Endodermal cell (in vitro differentiated cells): ENCODE data around the gene DCST2. TPM values are rescaled to one million over a fixed set of nuclear protein-coding genes. Genes with fewer than 3 reads are reported as not detected.

Experiments
- DNase-seq: peaks from one replicate; pipeline ENCODE4 v3.0.0-alpha.2; 2017
- H3K27ac ChIP-seq: 2 replicates; pipeline ENCODE4 v1.5.1; 2013; ENCODE audit warnings: mild to moderate bottlenecking, low read depth, low read length, moderate library complexity
- H3K27me3 ChIP-seq: 2 replicates; pipeline ENCODE4 v1.6.1; 2013; ENCODE audit warnings: mild to moderate bottlenecking, low read length, moderate library complexity; ENCODE audit not compliant: insufficient read depth, control insufficient read depth, poor library complexity, severe bottlenecking
- H3K36me3 ChIP-seq: 2 replicates; pipeline ENCODE4 v1.7.0; 2013; ENCODE audit warnings: mild to moderate bottlenecking, low read length, moderate library complexity; ENCODE audit not compliant: control insufficient read depth, insufficient read depth
- H3K4me1 ChIP-seq: one replicate; pipeline ENCODE4 v1.7.0; 2013; ENCODE audit warnings: low read length; ENCODE audit not compliant: control insufficient read depth, insufficient read depth
- H3K4me3 ChIP-seq: 2 replicates; pipeline ENCODE4 v1.5.1; 2013; ENCODE audit warnings: mild to moderate bottlenecking, low read length, moderate library complexity
- H3K9ac ChIP-seq: 2 replicates; pipeline ENCODE4 v1.6.1; 2013; ENCODE audit warnings: mild to moderate bottlenecking, low read length, moderate library complexity; ENCODE audit not compliant: poor library complexity, severe bottlenecking; ENCODE audit errors: extremely low read depth
- H3K9me3 ChIP-seq: 2 replicates; pipeline ENCODE4 v1.6.1; 2013; ENCODE audit warnings: mild to moderate bottlenecking, low read length, moderate library complexity; ENCODE audit not compliant: control insufficient read depth
- H3K27ac Mint-ChIP-seq: 2 replicates; pipeline ENCODE4 v1.8.0; 2020; ENCODE audit warnings: mixed read lengths
- H3K27me3 Mint-ChIP-seq: 2 replicates; pipeline ENCODE4 v1.8.0; 2021; ENCODE audit warnings: mild to moderate bottlenecking, mixed read lengths; ENCODE audit not compliant: insufficient read depth
- H3K36me3 Mint-ChIP-seq: 2 replicates; pipeline ENCODE4 v1.8.0; 2020; ENCODE audit warnings: low read depth, mixed read lengths
- H3K4me1 Mint-ChIP-seq: 2 replicates; pipeline ENCODE4 v1.8.0; 2020; ENCODE audit warnings: mixed read lengths
- H3K4me3 Mint-ChIP-seq: 2 replicates; pipeline ENCODE4 v1.8.0; 2020; ENCODE audit warnings: mild to moderate bottlenecking, moderate library complexity, mixed read lengths
- H3K9me3 Mint-ChIP-seq: 2 replicates; pipeline ENCODE4 v1.8.0; 2020; ENCODE audit warnings: mild to moderate bottlenecking, mixed read lengths
- WGBS, 2 experiments: methylation state at CpG; one replicate each; pipeline versions ENCODE4 v1.1.5 to v1.1.7; 2013; ENCODE audit warnings: missing lambda C conversion rate in 2 of 2, mixed read lengths in 1 of 2; ENCODE audit not compliant: insufficient coverage in 1 of 2, insufficient read length in 1 of 2; 5-methylcytosine and 5-hydroxymethylcytosine counted together
- total RNA-seq, 2 donors: library from RNA; stranded (reverse); fragmentation: NEBNext Ultra II Directional in 1 of 2; extraction: Animal tissue kit (Norgen Biotek cat#: 25700) in 1 of 2; gene quantifications; 2 replicates in 1 of 2; 3 replicates in 1 of 2; pipeline ENCODE4 v1.2.1, GENCODE V29; 2021
- TF ChIP-seq, protein P1 (sequence below): fragments of 200-600 bp; sonication (generic); conservative IDR thresholded peaks from 2 replicates; pipeline ENCODE4 v1.5.0; 2021; ENCODE audit warnings: antibody characterized with exemption, mild to moderate bottlenecking

The DCST2 gene
- total RNA-seq, 2 donors from 2014 or later, result 0.44 to 2.0 TPM

DNA sequence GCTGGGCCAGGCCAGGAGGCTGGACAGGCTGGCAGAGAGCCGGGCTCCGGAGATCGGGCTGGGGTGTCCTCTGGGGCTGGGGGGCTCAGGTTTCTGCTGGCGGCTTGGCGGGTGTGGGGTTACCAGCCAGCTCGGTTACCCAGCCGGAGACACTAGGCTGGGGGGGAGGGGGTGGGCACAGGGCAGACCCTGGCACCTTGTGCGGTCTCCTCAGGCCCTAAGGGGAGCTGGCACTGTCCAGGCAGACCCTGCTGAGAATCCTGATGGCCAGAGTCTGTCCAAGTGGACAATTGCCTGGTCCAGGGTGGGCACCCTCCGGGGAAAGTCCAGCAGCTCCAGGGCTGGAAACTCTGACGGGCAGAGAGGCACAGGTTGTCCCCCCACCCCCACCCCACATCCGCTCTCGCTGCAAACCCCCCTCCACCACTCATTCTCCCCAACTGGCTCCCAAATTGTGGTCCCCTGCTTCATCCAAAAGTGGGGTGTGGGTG is 24.3 kb downstream of the DCST2 start:
- no peak for DNase-seq
- TF ChIP-seq, protein P1, sequence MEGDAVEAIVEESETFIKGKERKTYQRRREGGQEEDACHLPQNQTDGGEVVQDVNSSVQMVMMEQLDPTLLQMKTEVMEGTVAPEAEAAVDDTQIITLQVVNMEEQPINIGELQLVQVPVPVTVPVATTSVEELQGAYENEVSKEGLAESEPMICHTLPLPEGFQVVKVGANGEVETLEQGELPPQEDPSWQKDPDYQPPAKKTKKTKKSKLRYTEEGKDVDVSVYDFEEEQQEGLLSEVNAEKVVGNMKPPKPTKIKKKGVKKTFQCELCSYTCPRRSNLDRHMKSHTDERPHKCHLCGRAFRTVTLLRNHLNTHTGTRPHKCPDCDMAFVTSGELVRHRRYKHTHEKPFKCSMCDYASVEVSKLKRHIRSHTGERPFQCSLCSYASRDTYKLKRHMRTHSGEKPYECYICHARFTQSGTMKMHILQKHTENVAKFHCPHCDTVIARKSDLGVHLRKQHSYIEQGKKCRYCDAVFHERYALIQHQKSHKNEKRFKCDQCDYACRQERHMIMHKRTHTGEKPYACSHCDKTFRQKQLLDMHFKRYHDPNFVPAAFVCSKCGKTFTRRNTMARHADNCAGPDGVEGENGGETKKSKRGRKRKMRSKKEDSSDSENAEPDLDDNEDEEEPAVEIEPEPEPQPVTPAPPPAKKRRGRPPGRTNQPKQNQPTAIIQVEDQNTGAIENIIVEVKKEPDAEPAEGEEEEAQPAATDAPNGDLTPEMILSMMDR, result no peak
- Histone ChIP-seq H3K27me3 (no peaks in the 10 kb centered on the region), H3K9ac (no peak overlapping the region), H3K36me3 (no peaks in the 10 kb centered on the region), H3K27ac (no peak overlapping the region), H3K4me3 (no peak overlapping the region), H3K9me3 (no peaks in the 10 kb centered on the region), H3K4me1 (peaks cover 7% of the 10 kb centered on the region)
- Mint-ChIP-seq H3K27me3 (no peaks in the 10 kb centered on the region), H3K4me3 (no peak overlapping the region), H3K27ac (no peak overlapping the region), H3K4me1 (peaks cover 19% of the 10 kb centered on the region), H3K36me3 (peaks cover 7% of the 10 kb centered on the region), H3K9me3 (no peaks in the 10 kb centered on the region)
- WGBS, 2 experiments, result 91 to 100% methylated on average over 4 to 12 of the region's 12 CpGs

DNA sequence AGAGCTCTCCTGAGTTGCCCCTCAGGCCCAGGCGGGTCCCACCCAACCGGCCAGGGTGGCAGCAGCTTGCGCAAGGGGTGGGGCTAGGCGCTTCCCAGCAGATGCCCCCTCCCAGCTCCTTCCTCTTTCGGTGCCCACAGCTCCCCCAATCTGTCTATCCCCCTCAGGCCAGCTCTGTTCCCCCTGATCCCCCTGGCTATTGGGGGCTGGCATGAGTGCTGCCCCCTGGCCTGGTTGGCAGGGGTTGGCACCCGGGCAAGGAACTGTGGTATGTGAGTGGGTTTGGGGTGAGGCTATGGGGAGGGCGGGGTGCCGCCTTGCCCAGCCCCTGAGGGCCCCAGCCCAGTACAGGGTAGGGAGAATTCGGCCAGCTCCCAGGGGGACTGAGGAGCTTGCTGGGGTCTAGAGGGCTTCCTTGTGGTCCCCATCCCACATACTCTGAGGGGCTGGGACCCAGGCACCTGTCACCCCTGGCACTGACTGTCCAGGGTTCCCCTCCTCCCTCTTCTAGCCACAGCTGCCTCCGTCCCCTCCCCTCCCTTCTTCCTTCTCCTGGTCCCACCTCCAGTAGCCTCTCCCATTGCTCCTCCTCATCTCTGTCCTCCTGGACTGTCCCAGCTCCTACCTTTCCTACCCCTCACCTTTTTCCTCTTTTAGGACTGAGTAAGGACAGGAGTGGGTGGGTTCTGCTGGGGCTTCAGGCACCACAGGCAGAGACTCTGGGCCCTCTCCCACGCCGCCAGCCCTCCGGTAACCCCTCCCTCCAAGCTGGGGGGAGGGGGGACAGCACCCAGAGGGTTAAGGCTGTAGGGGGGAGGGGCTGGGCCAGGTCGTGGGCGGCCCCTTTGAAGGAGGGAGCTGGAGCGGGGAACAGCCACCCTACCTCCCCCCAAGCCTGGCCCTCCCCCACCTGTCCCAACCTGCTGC is 25.3 kb downstream of the DCST2 start:
- no peak for DNase-seq
- Histone ChIP-seq H3K4me1 (peaks cover 9% of the 10 kb centered on the region), H3K4me3 (no peak overlapping the region), H3K9me3 (no peaks in the 10 kb centered on the region), H3K36me3 (no peaks in the 10 kb centered on the region), H3K9ac (no peak overlapping the region), H3K27ac (no peak overlapping the region), H3K27me3 (no peaks in the 10 kb centered on the region)
- Mint-ChIP-seq H3K36me3 (peaks cover 5% of the 10 kb centered on the region), H3K27ac (no peak overlapping the region), H3K9me3 (no peaks in the 10 kb centered on the region), H3K4me1 (peaks cover 22% of the 10 kb centered on the region), H3K4me3 (no peak overlapping the region), H3K27me3 (no peaks in the 10 kb centered on the region)
- 90 to 93% methylated on average over 3 to 14 of the region's 16 CpGs for WGBS, 2 experiments
- TF ChIP-seq, protein P1, result no peak

DNA sequence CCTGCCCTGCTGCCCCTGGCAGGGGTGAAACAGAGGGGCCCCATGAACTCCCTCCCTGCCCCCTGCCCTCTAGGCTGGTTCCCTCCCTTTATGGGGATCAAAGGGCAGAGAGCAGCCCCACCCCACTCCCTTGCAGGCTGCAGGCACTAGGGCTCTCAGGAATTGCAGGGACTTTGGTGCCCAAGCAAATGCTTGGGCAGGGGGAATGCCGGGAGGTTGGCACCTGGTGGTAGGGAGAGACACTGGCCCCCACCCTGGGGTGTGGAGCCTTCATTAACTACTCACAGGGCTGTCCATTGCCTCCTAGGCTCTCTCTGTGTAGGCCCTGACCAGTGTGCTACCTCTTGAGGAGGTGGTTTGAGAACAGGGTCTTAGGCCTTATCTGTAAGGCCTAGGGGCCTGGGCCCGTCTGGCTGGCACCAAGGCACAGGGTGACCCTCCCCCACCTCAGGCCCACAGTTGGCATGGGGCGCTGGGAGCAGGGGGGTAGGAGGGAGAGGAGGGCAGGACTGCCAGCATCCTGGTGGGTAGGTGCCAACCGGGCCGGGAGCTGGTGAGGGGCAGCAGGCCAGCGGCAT is 26.2 kb downstream of the DCST2 start:
- no peak overlapping the region for H3K4me3 ChIP-seq
- Mint-ChIP-seq H3K4me1 (peaks cover 20% of the 10 kb centered on the region), H3K27me3 (no peaks in the 10 kb centered on the region), H3K9me3 (no peaks in the 10 kb centered on the region), H3K27ac (no peak overlapping the region), H3K4me3 (no peak overlapping the region), H3K36me3 (no peaks in the 10 kb centered on the region)
- H3K4me1 ChIP-seq, result peaks cover 9% of the 10 kb centered on the region
- no peak overlapping the region for H3K9ac ChIP-seq
- DNase-seq, result no peak
- no peaks in the 10 kb centered on the region for H3K9me3 ChIP-seq
- H3K36me3 ChIP-seq, result no peaks in the 10 kb centered on the region
- WGBS, 2 experiments, result 89% methylated on average over 6 of the region's 6 CpGs; no CpG with 5 or more reads in 1 of the 2 experiments
- no peaks in the 10 kb centered on the region for H3K27me3 ChIP-seq
- TF ChIP-seq, protein P1, result no peak
- no peak overlapping the region for H3K27ac ChIP-seq
